Memory B cell (primary cell): ENCODE measurements around the gene SHE.

Source experiments
- ATAC-seq: fragments of 150-1000 bp; cut with Tn5 transposase; 2 replicates; pipeline ENCODE4 v1.10.0; 2021; ENCODE audit warnings: low read depth, mild to moderate bottlenecking, moderate library complexity
- DNase-seq, 2 donors: peaks; one replicate each; pipeline ENCODE4 v3.0.0; 2022; ENCODE audit warnings: low spot score in 2 of 2
- H3K27ac Mint-ChIP-seq: one replicate; pipeline ENCODE4 v1.8.0; 2022; ENCODE audit warnings: mild to moderate bottlenecking, moderate library complexity, mixed read lengths
- H3K27me3 Mint-ChIP-seq: one replicate; pipeline ENCODE4 v1.8.0; 2022; ENCODE audit warnings: mixed read lengths
- H3K36me3 Mint-ChIP-seq: one replicate; pipeline ENCODE4 v1.8.0; 2022; ENCODE audit warnings: mild to moderate bottlenecking, mixed read lengths
- H3K4me1 Mint-ChIP-seq: one replicate; pipeline ENCODE4 v1.8.0; 2022; ENCODE audit warnings: mixed read lengths
- H3K4me3 Mint-ChIP-seq: one replicate; pipeline ENCODE4 v1.8.0; 2022; ENCODE audit warnings: mild to moderate bottlenecking, moderate library complexity, mixed read lengths
- H3K9me3 Mint-ChIP-seq: one replicate; pipeline ENCODE4 v1.8.0; 2022; ENCODE audit warnings: mixed read lengths

SHE gene

DNA sequence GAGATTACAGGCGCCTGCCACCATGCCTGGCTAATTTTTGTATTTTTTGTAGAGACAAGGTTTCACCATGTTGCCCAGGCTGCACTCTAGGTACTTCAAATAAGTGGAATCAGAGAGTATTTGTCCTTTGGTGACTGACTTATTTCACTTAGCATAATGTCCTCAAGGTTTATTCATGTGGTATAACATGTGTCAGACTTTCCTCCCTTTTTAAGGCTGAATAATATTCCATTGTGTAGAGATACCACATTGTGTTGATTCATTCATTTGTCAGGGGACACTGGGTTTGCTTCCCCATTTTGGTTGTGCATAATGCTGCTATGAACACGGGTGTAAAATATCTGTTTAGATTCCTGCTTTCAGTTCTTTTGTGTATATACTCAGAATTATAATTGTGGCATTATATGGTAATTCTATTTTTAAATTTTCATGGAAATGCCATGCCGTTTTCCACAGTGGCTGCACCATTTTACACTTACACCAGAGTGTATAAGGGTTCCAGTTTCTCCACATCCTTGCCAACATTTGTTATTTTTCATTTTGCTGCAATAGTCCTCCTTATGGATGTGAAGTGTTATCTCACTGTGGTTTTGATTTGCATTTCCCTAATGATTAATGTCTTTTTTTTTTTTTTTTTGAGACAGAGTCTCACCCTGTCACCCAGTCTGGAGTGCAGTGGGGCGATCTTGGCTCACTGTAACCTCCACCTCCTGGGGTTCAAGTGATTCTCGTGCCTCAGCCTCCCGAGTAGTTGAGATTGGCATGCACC, 62.0 kb downstream of the SHE start:
- DNase-seq (no peak), ATAC-seq (no peak)
- Mint-ChIP-seq H3K9me3 (no peaks in the 10 kb centered on the region), H3K4me1 (peaks cover 10% of the 10 kb centered on the region), H3K27me3 (no peaks in the 10 kb centered on the region), H3K4me3 (no peak overlapping the region), H3K27ac (peak overlapping the region; percentile 45), H3K36me3 (peaks cover 8% of the 10 kb centered on the region)

DNA sequence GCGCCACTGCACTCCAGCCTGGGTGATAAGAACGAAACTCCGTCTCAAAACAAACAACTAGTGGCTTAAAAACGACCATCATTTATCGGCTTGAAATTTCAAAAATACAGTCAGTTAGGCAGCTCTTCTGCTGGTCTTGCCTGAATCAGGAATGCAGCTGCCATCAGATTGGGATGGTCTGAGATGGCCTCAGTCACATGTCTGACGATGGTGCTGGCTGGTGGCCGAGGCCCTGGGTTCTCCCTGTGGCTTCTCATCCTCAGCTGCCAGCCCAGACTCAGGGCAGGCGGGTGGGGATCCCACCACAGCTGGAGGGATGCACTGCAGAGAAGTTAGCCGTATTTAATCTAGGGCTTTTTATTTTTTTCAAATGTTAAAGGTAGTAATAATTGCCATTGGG, 65.8 kb downstream of the SHE start:
- no peaks in the 10 kb centered on the region for H3K27me3 Mint-ChIP-seq
- H3K36me3 Mint-ChIP-seq = peaks cover 6% of the 10 kb centered on the region
- no peaks in the 10 kb centered on the region for H3K9me3 Mint-ChIP-seq
- DNase-seq (no peak), ATAC-seq (no peak)
- no peak overlapping the region for H3K27ac Mint-ChIP-seq
- H3K4me1 Mint-ChIP-seq = peaks cover 8% of the 10 kb centered on the region
- no peak overlapping the region for H3K4me3 Mint-ChIP-seq

DNA sequence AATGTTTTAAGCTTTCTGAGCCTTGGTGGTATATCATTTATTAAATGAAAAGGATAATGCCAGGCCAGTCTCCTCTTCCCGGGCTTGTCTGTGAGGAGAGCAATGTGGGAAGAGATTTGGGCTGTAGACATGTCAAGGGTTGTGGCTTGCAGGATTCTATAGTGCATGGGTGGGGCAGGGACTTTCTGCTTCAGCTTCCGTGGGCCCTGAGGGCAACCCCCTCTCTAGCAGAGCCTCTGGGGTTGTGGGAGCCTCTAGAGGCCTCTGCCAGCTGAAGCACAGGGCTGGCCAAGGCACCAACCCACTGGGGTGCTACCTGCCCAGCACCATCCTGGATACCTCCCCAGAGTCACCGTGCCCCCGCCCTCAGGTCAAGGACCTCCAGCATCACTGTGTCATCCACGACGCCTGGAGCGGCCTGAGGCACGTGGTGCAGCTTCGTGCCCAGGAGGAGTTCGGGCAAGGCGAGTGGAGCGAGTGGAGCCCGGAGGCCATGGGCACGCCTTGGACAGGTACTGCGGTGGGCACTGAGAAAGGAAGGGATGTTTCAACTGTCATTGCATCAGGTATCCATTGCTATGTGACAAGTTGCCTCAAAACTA, 66.5 kb downstream of the SHE start:
- H3K27ac Mint-ChIP-seq = no peak overlapping the region
- peaks cover 5% of the 10 kb centered on the region for H3K36me3 Mint-ChIP-seq
- H3K27me3 Mint-ChIP-seq = no peaks in the 10 kb centered on the region
- ATAC-seq = no peak
- no peaks in the 10 kb centered on the region for H3K9me3 Mint-ChIP-seq
- peaks cover 7% of the 10 kb centered on the region for H3K4me1 Mint-ChIP-seq
- H3K4me3 Mint-ChIP-seq = no peak overlapping the region
- DNase-seq = no peak

DNA sequence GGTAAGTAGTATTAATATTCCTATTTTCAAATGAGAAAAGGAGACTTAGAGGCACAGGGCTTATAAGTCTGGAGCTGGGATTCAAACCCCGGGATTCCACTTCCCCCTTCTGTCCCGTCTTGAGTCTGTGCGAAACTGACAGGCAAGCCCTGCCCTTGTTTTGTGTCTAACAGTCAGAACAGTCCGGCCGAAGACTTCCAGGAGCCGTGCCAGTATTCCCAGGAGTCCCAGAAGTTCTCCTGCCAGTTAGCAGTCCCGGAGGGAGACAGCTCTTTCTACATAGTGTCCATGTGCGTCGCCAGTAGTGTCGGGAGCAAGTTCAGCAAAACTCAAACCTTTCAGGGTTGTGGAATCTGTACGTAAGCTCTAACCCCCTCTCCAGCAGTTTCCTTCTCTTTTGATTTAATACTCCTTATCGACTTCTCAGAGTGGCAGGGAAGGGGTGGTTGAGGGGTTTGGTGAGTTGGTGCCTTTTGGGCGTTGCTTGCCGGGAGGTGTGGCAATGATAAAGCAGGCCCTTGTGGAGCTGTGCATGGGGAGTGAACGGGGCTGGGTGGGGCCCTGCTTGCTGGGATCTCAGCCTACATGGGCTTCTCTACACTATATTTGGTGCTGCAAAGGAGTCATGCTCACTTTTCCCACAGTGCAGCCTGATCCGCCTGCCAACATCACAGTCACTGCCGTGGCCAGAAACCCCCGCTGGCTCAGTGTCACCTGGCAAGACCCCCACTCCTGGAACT, 67.7 kb downstream of the SHE start:
- no peaks in the 10 kb centered on the region for H3K9me3 Mint-ChIP-seq
- DNase-seq (no peak), ATAC-seq (no peak)
- peaks cover 5% of the 10 kb centered on the region for H3K36me3 Mint-ChIP-seq
- H3K4me3 Mint-ChIP-seq = no peak overlapping the region
- H3K27ac Mint-ChIP-seq = no peak overlapping the region
- no peaks in the 10 kb centered on the region for H3K27me3 Mint-ChIP-seq
- H3K4me1 Mint-ChIP-seq = peaks cover 4% of the 10 kb centered on the region

DNA sequence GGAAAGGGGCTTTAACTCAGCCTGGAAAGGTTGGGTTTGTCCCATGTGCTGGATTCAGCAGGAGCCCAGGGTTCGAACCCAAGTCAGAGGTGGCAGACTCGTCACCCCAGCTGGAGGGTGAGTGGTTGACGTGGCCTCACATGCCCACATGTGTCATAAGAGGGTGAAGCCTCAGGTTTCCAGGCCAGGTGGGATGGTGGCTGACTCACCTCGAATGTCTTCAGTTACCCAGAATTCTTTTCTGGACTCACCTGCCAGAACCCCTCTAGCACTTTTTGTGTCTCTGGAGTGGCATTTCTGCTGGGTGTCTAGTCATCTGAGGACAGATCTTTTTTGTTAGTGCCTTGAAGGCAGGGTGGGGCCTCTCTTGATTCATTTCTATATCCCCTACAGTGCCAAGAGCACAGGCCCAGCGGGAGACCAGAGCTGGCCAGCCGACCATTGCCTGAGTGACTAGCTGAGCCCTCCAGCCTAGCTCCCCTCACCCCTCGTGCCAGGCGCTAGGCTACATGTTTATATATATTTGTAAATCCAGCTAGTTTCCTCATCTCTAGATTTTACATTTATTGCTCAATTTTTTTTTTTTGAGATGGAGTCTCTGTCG, 68.9 kb downstream of the SHE start:
- Mint-ChIP-seq H3K36me3 (peaks cover 8% of the 10 kb centered on the region), H3K27me3 (no peaks in the 10 kb centered on the region), H3K9me3 (no peaks in the 10 kb centered on the region), H3K4me1 (peaks cover 7% of the 10 kb centered on the region), H3K4me3 (no peak overlapping the region), H3K27ac (no peak overlapping the region)
- DNase-seq (no peak), ATAC-seq (no peak)

DNA sequence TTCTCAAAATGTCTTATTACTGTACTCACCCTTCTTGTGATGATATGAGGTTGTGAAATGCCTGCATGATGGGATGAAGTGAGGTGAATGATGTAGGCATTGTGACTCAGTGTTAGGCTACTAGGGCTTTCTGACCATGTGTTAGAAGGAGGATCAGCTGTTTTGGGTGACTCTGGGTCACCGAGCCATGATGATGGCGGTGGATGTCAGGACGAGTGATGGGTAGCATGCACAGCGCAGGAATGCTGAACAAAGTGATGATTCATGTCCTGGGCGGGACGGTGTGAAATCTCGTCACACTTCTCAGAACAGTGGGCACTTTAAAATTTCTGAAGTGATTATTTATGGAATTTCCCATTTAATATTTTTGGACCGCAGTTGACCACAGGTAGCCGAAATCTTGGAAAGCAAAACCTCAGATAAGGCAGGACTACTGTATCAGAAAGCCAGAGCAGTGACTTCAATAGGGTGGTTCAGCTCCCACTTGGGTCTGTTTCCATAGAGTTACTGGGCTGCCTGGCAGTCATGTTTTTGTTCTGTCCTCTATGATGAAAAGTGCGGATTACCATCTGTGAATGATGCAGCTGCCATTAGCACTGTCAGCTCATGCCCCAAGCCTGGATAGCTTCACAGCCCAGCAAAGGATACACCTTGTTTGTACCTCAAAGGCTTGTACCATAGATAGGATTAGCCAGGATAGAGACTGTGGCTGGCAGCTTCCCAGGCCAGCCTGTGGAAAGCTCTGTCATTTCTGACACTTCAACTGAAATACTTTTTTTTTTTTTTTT, 70.4 kb downstream of the SHE start:
- DNase-seq (no peak), ATAC-seq (no peak)
- Mint-ChIP-seq H3K4me1 (peaks cover 7% of the 10 kb centered on the region), H3K27ac (no peak overlapping the region), H3K36me3 (peaks cover 5% of the 10 kb centered on the region), H3K27me3 (no peaks in the 10 kb centered on the region), H3K9me3 (no peaks in the 10 kb centered on the region), H3K4me3 (no peak overlapping the region)

DNA sequence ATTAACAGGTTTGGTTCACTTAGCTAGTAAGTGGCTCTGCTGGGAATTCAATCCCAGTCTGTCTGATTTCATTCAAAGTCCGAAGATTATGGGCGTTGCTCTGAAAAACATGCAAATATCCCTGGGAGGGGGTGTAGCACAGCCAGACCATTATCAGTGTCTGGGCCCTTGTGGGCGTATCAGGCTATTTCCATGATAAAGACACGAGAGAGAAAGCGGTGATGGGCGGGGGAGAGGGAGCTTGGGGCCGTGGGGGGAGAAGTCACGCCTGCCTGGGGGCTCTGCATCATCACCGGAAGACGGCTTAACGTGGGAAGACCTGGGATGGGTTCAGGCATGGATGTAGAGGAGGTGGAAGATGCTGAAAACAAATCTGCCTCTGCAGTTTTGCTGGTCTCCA, 71.3 kb downstream of the SHE start:
- DNase-seq (no peak), ATAC-seq (no peak)
- Mint-ChIP-seq H3K4me3 (no peak overlapping the region), H3K27ac (no peak overlapping the region), H3K9me3 (no peaks in the 10 kb centered on the region), H3K4me1 (peaks cover 9% of the 10 kb centered on the region), H3K27me3 (no peaks in the 10 kb centered on the region), H3K36me3 (peaks cover 5% of the 10 kb centered on the region)

DNA sequence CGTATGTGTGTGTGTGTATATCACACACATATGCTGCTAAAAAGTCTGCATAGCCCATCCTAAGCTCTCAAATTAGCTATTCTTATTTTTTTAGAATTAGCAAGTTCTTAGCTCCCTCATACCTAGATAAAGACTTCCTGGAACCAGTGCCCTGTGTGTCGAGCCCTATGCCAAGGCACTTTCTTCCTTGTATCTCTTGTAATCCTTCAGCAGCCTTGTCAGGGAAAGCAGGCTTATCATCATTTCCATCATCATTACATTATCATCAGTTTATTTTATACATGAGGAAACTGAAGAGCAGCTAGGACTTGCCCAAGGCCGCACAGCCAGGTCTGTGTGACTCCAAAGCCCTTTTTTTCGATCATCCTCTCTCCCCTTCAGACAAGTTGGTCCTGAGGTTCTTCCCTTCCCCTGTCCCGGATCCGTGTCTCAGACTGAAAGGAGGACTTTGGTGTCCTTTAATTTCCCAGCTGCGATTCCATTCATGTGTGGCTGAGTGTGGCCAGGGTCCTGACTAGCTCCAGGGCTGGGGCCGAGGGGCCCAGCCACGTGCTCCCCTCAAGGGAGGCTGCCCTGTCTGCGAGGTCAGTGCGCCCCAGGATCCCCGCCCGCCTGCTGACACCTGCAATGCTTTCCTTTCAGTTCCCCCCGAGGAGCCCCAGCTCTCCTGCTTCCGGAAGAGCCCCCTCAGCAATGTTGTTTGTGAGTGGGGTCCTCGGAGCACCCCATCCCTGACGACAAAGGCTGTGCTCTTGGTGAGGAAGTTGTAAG, 72.2 kb downstream of the SHE start:
- ATAC-seq (no peak), DNase-seq (no peak)
- H3K4me1 Mint-ChIP-seq = peaks cover 10% of the 10 kb centered on the region
- H3K27me3 Mint-ChIP-seq = no peaks in the 10 kb centered on the region
- no peak overlapping the region for H3K27ac Mint-ChIP-seq
- no peaks in the 10 kb centered on the region for H3K9me3 Mint-ChIP-seq
- no peak overlapping the region for H3K4me3 Mint-ChIP-seq
- H3K36me3 Mint-ChIP-seq = peaks cover 5% of the 10 kb centered on the region
